GM21619 (cell line): ENCODE data around the gene ORMDL2.
"Not testable (repeated sequence)": the region's sequence is repeated elsewhere in the genome, so short reads cannot be mapped to it uniquely, and the experiment has no call there.

Experiments used
- ATAC-seq: cut with Tn5 transposase; IDR thresholded peaks from one replicate; pipeline ENCODE4 v1.9.1; 2021; ENCODE audit not compliant: unreplicated experiment

ORMDL2 gene

DNA sequence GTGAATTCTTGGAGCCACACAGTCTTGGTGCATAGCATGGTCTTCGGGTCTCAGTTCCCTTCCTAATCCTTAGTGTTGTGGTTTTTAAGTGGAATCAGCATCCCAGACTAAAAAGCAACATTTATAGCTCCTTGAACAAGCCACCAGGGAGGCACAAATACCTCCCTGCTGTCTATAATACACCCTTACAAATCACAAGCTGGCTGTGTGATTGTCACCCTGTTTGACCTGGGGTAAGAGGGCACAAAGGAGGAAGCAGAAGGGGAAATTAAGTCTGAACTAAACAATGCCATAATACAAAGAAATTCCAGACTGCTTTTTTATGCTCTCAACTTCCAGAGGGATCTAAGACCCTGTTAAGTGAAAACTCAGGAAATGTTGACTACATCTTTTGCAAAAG lies 32.6 kb downstream of the ORMDL2 start:
- no peak for ATAC-seq

DNA sequence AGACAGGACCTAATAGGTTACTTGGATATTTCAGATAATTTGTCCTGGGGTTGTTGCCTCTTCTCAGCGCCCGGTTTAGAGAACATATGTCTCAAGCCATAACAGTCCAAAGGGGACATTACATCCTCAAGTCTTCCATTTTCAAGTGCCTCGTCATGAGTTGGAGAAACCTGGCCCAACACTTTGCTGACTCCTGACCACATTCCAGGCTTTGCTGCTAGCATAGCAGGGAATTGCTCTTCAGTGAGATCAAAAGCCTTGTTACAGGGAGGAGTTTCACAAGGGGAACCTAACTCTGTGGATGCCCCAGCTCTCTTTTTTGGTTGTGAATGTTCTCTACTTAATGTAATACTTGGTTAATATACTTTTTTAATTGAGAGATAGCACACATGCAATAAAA lies 33.1 kb downstream of the ORMDL2 start:
- ATAC-seq, result no peak

DNA sequence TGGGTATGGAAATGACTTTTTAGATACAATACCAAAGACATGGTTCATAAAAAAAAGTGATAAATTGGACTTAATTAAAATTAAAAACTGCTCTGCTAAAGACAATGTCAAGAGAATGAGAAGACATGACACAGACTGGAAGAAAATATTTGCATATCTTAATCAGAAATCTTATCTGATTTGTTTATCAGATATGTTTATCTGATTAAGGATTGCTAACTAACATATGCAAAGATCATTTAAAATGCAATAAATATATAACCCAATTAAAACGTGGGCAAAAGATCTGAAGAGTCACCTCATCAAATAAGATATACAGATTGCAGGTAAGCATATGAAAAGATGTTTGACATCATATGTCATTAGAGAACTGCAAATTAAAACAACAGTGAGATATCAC lies 34.9 kb downstream of the ORMDL2 start:
- ATAC-seq, result no peak

DNA sequence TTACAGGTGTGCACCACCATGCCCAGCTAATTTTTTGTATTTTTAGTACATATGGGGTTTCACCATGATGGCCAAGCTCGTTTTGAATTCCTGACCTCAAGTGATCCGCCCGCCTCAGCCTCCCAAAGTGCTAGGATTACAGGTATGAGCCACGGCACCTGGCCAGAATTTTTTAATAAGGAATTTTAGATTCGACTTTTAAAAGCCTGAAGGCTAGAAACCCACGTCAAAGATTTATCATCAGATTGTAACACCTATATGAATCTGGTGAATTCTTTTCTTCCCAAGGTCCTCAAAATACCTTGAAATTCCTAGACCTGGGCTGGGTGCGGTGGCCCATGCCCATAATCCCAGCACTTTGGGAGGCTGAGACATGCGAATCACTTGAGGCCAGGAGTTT lies 43.6 kb downstream of the ORMDL2 start:
- no peak for ATAC-seq

DNA sequence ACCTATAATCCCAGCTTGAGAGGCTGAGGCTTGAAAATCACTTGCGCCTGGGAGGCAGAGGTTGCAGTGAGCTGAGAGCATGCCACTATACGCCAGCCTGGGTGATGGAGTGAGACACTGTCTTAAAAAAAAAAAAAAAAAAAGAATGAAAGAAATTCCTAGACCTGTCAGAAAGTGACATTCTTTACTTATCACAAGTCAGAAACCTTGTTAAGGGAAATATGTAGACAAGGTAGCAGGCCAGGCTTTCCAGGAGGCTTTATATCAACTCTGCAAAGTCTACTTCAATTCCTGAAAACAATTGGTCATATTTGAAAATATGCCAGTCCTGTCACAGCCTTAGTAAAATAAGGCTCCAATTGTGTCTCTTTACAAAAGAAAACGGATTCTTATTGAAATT lies 44.0 kb downstream of the ORMDL2 start:
- no peak for ATAC-seq

DNA sequence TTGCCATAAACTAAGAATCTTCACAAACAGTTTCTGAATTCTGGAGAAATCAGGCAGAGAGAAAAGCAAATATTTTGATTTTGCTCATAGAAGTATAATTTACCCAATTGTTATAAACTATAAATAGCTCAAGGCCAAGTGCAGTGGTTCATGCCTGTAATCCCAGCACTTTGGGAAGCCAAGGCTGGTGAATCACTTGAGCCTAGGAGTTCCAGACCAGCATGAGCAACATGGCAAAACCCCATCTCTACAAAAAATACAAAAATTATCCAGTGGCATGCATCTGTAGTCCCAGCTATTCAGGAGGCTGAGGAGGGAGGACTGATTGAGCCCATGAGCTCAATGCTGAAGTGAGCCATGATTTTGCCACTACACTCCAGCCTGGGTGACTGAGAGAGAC lies 44.4 kb downstream of the ORMDL2 start:
- ATAC-seq, result no peak

DNA sequence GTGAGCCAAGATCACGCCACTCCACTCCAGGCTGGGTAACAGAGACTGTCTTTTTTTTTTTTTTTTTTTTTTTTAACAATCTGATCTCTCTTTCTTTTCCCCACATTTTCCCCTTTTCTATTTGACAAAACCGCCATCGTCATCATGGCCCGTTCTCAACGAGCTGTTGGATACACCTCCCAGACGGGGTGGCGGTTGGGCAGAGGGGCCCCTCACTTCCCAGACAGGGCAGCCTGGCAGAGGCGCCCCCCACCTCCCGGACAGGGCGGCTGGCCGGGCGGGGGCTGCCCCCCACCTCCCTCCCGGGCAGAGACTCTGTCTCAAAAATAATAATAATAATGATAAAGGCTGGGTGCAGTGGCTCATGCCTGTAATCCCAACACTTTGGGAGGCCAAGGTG lies 45.1 kb downstream of the ORMDL2 start:
- ATAC-seq, result not testable (repeated sequence)

DNA sequence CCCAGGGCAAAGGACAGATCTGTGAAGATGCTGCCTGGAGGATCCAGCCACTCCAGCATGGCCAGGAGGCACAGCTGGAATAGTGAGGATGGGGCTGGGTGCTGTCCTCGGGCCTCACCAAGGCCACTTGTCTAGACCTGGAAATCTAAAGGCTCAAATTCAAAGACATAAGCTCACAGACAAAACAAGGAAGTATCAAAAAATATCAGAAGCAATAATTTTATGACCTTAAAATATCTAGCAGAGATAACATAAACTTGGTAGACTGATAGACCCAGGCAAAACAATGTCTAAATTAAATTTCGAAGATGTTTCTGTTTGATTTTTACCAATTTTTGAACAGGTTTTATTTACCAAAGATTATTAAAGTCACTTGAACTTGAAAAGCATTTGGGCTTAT lies 47.5 kb downstream of the ORMDL2 start:
- ATAC-seq, result no peak

DNA sequence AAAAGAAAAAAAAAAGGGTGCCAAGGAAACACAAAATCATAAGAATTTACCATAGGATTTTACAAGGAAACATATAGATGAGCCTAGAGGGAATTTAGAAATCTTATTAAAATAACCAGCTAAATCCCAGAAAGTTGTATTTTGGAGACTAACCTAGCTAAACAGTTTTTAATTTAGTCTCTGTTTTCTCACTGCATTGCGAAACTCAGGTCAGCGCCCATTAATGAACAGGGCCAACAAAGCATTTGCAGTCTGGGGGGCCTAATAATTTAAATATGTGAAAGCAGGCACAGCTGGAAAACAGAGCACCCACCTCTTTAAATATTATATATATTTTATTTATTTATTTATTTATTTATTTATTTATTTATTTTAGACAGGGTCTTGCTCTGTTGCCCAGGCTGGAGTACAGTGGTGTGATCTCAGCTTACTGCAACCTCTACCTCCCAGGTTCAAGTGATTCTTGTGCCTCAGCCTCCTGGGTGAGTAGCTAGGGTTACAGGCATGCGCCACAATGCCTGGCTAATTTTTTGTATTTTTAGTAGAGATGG lies 48.7 kb downstream of the ORMDL2 start:
- not testable (repeated sequence) for ATAC-seq
